ENCODE data around the gene SLC1A2.

Gene SLC1A2

DNA sequence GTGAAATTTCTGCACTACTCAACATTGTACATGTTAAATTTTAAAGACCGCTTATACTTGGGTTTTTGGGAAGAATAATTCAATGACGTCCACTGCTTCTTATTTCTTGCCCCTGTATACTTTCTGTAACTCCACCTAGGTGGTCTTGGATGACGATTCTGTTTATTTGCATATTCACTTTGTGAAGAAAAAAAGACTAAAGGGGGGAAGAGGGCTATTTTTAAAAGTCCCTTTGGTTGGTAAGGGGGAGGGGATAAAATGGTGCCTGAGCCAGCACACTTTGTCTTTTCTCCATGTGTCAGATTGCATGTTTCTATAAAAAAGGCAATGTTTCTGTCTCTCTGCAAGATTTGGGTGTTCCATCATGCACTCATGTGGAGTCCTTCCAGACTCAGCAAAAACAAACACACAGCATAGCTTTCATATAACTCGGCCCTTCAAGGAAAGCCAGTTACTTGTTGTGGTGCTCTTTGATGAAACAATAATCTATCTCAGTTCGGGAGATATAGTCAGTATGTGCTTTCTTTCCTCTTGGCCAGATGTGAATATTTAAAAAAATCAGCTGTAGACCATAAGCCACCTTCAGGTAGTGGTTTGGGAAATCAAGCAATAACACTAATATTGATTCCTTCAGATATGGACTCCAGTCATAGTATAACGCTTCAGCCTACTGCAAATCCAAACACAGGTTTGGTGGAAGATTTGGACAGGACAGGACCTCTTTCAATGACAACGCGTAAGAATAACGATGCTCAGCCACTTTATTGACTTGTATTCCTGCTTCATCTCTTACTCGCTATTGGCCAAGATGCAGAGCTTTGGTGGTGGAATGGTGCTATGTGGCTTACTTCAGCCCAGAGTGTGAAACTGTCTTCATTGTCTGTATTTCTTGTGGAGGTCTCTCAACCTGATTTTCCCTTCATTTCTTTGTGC lies 211.6 kb downstream of the SLC1A2 start:
- TF ChIP-seq OSR1 (CRISPR knock-in tag; IDR thresholded peaks at IDR 0.05): no peak
- no peak for TF ChIP-seq ZNF70 (CRISPR knock-in tag; IDR thresholded peaks at IDR 0.05)
- TF ChIP-seq RARB (CRISPR knock-in tag; IDR thresholded peaks at IDR 0.05): no peak
- no peak for TF ChIP-seq BACH2 (CRISPR knock-in tag; IDR thresholded peaks at IDR 0.05; ENCODE audit: borderline replicate concordance)
- TF ChIP-seq TCF4 (CRISPR knock-in tag; IDR thresholded peaks at IDR 0.05; ENCODE audit: borderline replicate concordance): no peak
- TF ChIP-seq CSRNP3 (CRISPR knock-in tag; IDR thresholded peaks at IDR 0.05): no peak
- no peak for TF ChIP-seq ZC3H10 (CRISPR knock-in tag; IDR thresholded peaks at IDR 0.05)
- TF ChIP-seq GLIS3 (CRISPR knock-in tag; IDR thresholded peaks at IDR 0.05): no peak
- ATAC-seq: no peak

GRCh38 chr11:35206616-35207015 lies 212.7 kb downstream of the SLC1A2 start:
- TF ChIP-seq TOX (CRISPR knock-in tag; IDR thresholded peaks at IDR 0.05; ENCODE audit: borderline replicate concordance): no peak
- TF ChIP-seq, protein P1, sequence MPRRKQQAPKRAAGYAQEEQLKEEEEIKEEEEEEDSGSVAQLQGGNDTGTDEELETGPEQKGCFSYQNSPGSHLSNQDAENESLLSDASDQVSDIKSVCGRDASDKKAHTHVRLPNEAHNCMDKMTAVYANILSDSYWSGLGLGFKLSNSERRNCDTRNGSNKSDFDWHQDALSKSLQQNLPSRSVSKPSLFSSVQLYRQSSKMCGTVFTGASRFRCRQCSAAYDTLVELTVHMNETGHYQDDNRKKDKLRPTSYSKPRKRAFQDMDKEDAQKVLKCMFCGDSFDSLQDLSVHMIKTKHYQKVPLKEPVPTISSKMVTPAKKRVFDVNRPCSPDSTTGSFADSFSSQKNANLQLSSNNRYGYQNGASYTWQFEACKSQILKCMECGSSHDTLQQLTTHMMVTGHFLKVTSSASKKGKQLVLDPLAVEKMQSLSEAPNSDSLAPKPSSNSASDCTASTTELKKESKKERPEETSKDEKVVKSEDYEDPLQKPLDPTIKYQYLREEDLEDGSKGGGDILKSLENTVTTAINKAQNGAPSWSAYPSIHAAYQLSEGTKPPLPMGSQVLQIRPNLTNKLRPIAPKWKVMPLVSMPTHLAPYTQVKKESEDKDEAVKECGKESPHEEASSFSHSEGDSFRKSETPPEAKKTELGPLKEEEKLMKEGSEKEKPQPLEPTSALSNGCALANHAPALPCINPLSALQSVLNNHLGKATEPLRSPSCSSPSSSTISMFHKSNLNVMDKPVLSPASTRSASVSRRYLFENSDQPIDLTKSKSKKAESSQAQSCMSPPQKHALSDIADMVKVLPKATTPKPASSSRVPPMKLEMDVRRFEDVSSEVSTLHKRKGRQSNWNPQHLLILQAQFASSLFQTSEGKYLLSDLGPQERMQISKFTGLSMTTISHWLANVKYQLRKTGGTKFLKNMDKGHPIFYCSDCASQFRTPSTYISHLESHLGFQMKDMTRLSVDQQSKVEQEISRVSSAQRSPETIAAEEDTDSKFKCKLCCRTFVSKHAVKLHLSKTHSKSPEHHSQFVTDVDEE (CRISPR knock-in tag; IDR thresholded peaks at IDR 0.05): no peak
- TF ChIP-seq RARB (CRISPR knock-in tag; IDR thresholded peaks at IDR 0.05): no peak
- no peak for TF ChIP-seq ISL1 (CRISPR knock-in tag; IDR thresholded peaks at IDR 0.05)
- no peak for TF ChIP-seq ZFP3 (CRISPR knock-in tag; IDR thresholded peaks at IDR 0.05)
- TF ChIP-seq ARNTL (CRISPR knock-in tag; IDR thresholded peaks at IDR 0.05; ENCODE audit: borderline replicate concordance, low read depth): no peak
- no peak for TF ChIP-seq PPARA (CRISPR knock-in tag; IDR thresholded peaks at IDR 0.05; ENCODE audit: borderline replicate concordance)
- TF ChIP-seq TCF4 (CRISPR knock-in tag; IDR thresholded peaks at IDR 0.05; ENCODE audit: borderline replicate concordance): no peak
- TF ChIP-seq OSR1 (CRISPR knock-in tag; IDR thresholded peaks at IDR 0.05): no peak
- TF ChIP-seq ZFP30 (CRISPR knock-in tag; IDR thresholded peaks at IDR 0.05): no peak
- TF ChIP-seq, protein P2, sequence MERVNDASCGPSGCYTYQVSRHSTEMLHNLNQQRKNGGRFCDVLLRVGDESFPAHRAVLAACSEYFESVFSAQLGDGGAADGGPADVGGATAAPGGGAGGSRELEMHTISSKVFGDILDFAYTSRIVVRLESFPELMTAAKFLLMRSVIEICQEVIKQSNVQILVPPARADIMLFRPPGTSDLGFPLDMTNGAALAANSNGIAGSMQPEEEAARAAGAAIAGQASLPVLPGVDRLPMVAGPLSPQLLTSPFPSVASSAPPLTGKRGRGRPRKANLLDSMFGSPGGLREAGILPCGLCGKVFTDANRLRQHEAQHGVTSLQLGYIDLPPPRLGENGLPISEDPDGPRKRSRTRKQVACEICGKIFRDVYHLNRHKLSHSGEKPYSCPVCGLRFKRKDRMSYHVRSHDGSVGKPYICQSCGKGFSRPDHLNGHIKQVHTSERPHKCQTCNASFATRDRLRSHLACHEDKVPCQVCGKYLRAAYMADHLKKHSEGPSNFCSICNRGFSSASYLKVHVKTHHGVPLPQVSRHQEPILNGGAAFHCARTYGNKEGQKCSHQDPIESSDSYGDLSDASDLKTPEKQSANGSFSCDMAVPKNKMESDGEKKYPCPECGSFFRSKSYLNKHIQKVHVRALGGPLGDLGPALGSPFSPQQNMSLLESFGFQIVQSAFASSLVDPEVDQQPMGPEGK (CRISPR knock-in tag; IDR thresholded peaks at IDR 0.05; ENCODE audit: borderline replicate concordance): no peak
- no peak for TF ChIP-seq BACH2 (CRISPR knock-in tag; IDR thresholded peaks at IDR 0.05; ENCODE audit: borderline replicate concordance)
- no peak for TF ChIP-seq ZNF70 (CRISPR knock-in tag; IDR thresholded peaks at IDR 0.05)
- TF ChIP-seq, protein P3, sequence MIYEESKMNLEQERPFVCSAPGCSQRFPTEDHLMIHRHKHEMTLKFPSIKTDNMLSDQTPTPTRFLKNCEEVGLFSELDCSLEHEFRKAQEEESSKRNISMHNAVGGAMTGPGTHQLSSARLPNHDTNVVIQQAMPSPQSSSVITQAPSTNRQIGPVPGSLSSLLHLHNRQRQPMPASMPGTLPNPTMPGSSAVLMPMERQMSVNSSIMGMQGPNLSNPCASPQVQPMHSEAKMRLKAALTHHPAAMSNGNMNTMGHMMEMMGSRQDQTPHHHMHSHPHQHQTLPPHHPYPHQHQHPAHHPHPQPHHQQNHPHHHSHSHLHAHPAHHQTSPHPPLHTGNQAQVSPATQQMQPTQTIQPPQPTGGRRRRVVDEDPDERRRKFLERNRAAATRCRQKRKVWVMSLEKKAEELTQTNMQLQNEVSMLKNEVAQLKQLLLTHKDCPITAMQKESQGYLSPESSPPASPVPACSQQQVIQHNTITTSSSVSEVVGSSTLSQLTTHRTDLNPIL (CRISPR knock-in tag; IDR thresholded peaks at IDR 0.05; ENCODE audit: low read depth): no peak
- TF ChIP-seq SNAI2 (CRISPR knock-in tag; IDR thresholded peaks at IDR 0.05): no peak
- no peak for TF ChIP-seq ZNF565 (CRISPR knock-in tag; conservative IDR thresholded peaks at IDR 0.05; ENCODE audit: low read depth)
- no peak for TF ChIP-seq ZNF8 (CRISPR knock-in tag; IDR thresholded peaks at IDR 0.05)
- TF ChIP-seq CSRNP3 (CRISPR knock-in tag; IDR thresholded peaks at IDR 0.05): no peak
- TF ChIP-seq ZC3H10 (CRISPR knock-in tag; IDR thresholded peaks at IDR 0.05): no peak
- no peak for TF ChIP-seq POU6F1 (CRISPR knock-in tag; IDR thresholded peaks at IDR 0.05; ENCODE audit: borderline replicate concordance, low read depth)
- ATAC-seq: no peak

Measured in SK-N-SH treated with all-trans-retinoic acid at 6 μM for 48 hours (cell line).